Breast epithelium (tissue), 4 donors: Measurements from ENCODE around the gene PTPRS. TPM values are rescaled to one million over a fixed set of nuclear protein-coding genes. Genes with fewer than 3 reads are reported as not detected.

ENCODE experiments used
- DNase-seq, 2 donors: peaks; one replicate each; pipeline ENCODE4 v3.0.0-alpha.2; 2019; ENCODE audit warnings: low spot score in 2 of 2
- H3K27ac ChIP-seq, 2 donors: fragments of 200-600 bp; sonication (generic) in 1 of 2; one replicate each; pipeline ENCODE4 v1.5.1; 2016 to 2019; ENCODE audit warnings: mild to moderate bottlenecking in 1 of 2
- H3K27me3 ChIP-seq, 2 donors: fragments of 200-600 bp; sonication (generic) in 1 of 2; one replicate each; pipeline versions ENCODE4 v1.5.1 to v1.6.0; 2017 to 2019; ENCODE audit warnings: control low read depth in 1 of 2, mild to moderate bottlenecking in 1 of 2
- H3K36me3 ChIP-seq: fragments of 200-600 bp; one replicate; pipeline ENCODE4 v1.5.1; 2019
- H3K4me1 ChIP-seq, 2 donors: fragments of 200-600 bp; sonication (generic); one replicate each; pipeline ENCODE4 v1.5.1; 2016 to 2019; ENCODE audit warnings: control low read depth in 1 of 2
- H3K4me3 ChIP-seq, 3 donors: fragments of 200-600 bp; sonication (generic); 1 replicate in 2 of 3; 2 replicates in 1 of 3; pipeline ENCODE4 v1.5.1; 2016 to 2019; ENCODE audit warnings: mild to moderate bottlenecking in 3 of 3, moderate library complexity in 2 of 3
- H3K9me3 ChIP-seq, 2 donors: fragments of 200-600 bp; sonication (generic) in 1 of 2; one replicate each; pipeline ENCODE4 v1.5.1; 2016 to 2019; ENCODE audit warnings: control low read depth in 1 of 2
- POLR2A ChIP-seq: fragments of 450-650 bp; IDR thresholded peaks from one replicate; pipeline ENCODE4 v1.6.1; 2016; ENCODE audit warnings: antibody characterized with exemption, mild to moderate bottlenecking, moderate library complexity
- POLR2AphosphoS5 ChIP-seq, 3 donors: sonication (generic); formaldehyde crosslinking; IDR thresholded peaks; one replicate each; pipeline ENCODE4 v1.6.1; 2017; ENCODE audit warnings: antibody characterized with exemption in 3 of 3
- intact Hi-C: fragments of 100-400 bp; cut with DNase I; formaldehyde crosslinking; loops from one replicate; pipeline ENCODE4 v1.15.1; 2023; ENCODE audit warnings: low total_unique reads
- total RNA-seq, 3 donors: library from RNA; depleted of rRNA; stranded (reverse); fragments of >200 nt; gene quantifications; one replicate each; pipeline ENCODE4 v1.1.0, GENCODE V29; 2016
- TF ChIP-seq, protein P1 (sequence below), 3 donors: fragments of 450-650 bp; IDR thresholded peaks; one replicate each; pipeline ENCODE4 v1.5.1; 2016 to 2017; ENCODE audit warnings: antibody characterized with exemption in 3 of 3, mild to moderate bottlenecking in 3 of 3, moderate library complexity in 3 of 3

The PTPRS gene
- total RNA-seq, 3 donors from 2014 or later: 111 to 603 (median 114) TPM

- Histone ChIP-seq H3K27ac (no peak overlapping the region), H3K4me3 (no peak overlapping the region), H3K9me3 (peaks cover 28 to 31% of the 10 kb centered on the region in 2 donors), H3K27me3 (no peaks in the 10 kb centered on the region), H3K4me1 (no peaks in the 10 kb centered on the region), H3K36me3 (no peaks in the 10 kb centered on the region)
- TF ChIP-seq, protein P1, sequence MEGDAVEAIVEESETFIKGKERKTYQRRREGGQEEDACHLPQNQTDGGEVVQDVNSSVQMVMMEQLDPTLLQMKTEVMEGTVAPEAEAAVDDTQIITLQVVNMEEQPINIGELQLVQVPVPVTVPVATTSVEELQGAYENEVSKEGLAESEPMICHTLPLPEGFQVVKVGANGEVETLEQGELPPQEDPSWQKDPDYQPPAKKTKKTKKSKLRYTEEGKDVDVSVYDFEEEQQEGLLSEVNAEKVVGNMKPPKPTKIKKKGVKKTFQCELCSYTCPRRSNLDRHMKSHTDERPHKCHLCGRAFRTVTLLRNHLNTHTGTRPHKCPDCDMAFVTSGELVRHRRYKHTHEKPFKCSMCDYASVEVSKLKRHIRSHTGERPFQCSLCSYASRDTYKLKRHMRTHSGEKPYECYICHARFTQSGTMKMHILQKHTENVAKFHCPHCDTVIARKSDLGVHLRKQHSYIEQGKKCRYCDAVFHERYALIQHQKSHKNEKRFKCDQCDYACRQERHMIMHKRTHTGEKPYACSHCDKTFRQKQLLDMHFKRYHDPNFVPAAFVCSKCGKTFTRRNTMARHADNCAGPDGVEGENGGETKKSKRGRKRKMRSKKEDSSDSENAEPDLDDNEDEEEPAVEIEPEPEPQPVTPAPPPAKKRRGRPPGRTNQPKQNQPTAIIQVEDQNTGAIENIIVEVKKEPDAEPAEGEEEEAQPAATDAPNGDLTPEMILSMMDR (IDR thresholded peaks at IDR 0.05): no peak
- TF ChIP-seq POLR2A: no peak
- TF ChIP-seq POLR2AphosphoS5 (IDR thresholded peaks at IDR 0.05): no peak
- intact Hi-C loops: no loop called here
- no peak for DNase-seq
Measured at GRCh38 chr19:5380215-5380919, 39.8 kb upstream of the PTPRS start.

DNA sequence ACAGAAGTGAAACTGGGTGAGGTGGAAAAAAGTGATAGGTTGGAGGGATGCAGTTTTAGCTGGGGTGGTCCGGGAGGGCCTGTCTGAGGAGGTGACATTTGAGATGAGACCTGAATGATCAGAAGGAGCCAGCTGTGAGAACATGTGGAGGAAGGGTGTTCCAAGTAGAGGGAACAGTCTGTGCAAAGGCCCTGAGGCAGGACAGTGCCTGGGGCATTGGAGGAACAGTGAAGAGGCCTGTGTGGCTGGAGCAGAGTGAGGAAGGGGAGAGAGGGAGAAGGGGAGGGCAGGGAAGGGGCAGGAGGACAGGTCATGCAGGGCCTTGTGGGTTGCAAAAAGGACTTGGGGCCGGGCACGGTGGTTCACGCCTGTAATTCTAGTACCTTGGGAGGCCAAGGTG, 36.3 kb upstream of the PTPRS start:
- TF ChIP-seq POLR2AphosphoS5 (IDR thresholded peaks at IDR 0.05) (no peak), POLR2A (no peak)
- TF ChIP-seq, protein P1 (IDR thresholded peaks at IDR 0.05): no peak
- H3K4me3 ChIP-seq: no peak overlapping the region
- intact Hi-C loops: no loop called here

DNA sequence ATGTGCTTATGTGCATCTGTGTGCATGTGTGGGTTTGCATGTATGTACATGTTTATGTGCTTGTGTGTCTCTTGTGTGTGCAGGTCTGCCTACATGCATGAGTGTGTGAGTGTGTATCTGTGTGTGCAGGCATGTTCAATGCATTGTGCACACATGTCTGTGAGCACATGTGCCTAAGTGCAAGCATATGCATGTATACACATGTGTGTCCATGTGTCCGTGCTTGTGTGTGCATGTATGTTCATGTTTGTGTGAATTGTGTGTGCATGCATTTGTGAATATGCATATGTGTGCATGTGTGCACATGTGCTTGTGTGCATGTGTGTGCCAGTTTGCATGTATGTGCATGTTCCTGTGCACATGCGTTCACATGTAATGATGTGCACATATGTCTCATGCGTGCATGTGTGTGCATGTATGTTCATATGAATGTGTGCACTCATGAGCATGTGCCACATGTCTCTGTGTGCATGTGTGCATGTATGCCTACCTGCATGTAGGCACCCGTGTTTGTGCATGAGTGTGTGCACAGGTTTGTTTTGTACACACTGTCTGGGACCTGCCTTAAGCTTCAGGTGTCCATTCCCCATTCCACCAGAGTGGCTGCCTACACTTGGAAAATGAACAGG, 32.1 kb upstream of the PTPRS start:
- intact Hi-C loops: no loop called here
- TF ChIP-seq POLR2AphosphoS5 (IDR thresholded peaks at IDR 0.05) (no peak), POLR2A (no peak)
- TF ChIP-seq, protein P1 (IDR thresholded peaks at IDR 0.05): no peak
- no peak overlapping the region for H3K27ac ChIP-seq
- H3K27me3 ChIP-seq: peaks cover 0 to 6% of the 10 kb centered on the region in 2 donors
- no peaks in the 10 kb centered on the region for H3K9me3 ChIP-seq
- no peaks in the 10 kb centered on the region for H3K4me1 ChIP-seq
- no peak for DNase-seq
- H3K4me3 ChIP-seq: no peak overlapping the region
- H3K36me3 ChIP-seq: no peaks in the 10 kb centered on the region

More for the DNA sequence above, 36.3 kb upstream of the PTPRS start:
- Histone ChIP-seq H3K4me1 (no peaks in the 10 kb centered on the region), H3K36me3 (no peaks in the 10 kb centered on the region), H3K9me3 (peaks cover 8 to 11% of the 10 kb centered on the region in 2 donors), H3K27me3 (no peaks in the 10 kb centered on the region), H3K27ac (no peak overlapping the region)
- DNase-seq: no peak

DNA sequence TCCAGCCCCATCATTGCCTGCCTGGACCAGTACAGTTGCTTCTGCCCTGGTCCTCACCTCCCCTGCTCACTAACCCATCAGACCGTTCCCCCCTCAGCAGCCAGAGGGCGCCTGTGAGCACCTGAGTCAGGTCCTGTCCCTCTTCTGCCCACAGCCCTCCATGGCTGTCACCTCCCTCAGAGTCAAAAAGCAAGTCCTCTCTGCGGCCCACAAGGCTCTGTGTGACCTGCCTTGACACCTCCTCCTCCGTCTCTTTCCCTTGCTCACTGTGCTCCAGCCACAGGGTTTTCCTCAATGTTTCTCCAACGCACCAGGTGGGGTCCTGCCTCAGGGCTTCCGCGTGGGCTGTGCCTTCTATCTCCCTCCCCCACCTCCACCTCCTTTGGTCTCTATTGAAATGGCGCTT, 29.4 kb upstream of the PTPRS start:
- no peak for TF ChIP-seq POLR2AphosphoS5 (IDR thresholded peaks at IDR 0.05)
- TF ChIP-seq, protein P1 (IDR thresholded peaks at IDR 0.05): no peak
- TF ChIP-seq POLR2A: no peak
- H3K4me1 ChIP-seq: no peaks in the 10 kb centered on the region
- H3K9me3 ChIP-seq: no peaks in the 10 kb centered on the region
- no peak overlapping the region for H3K27ac ChIP-seq
- peaks cover 0 to 19% of the 10 kb centered on the region in 2 donors for H3K27me3 ChIP-seq
- no peak overlapping the region for H3K4me3 ChIP-seq
- no peaks in the 10 kb centered on the region for H3K36me3 ChIP-seq
- no peak for DNase-seq
- intact Hi-C loops: no loop called here

DNA sequence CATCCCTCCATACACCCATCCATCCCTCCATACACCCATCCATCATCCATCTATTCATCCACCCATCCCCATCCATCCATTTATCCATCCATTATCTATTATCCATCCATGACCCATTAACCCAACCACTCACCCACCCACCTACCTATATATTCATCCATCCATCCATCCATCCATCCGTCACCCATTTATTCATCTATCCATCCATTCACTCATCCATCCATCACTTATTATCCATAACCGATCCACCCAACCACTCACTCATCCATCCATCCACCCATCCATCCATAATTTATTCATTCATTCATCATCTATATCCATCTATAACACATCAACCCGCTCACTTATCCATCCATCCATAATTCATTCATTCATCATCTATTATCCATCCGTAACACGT, 28.7 kb upstream of the PTPRS start:
- no peak overlapping the region for H3K27ac ChIP-seq
- intact Hi-C loops: no loop called here
- H3K4me3 ChIP-seq: no peak overlapping the region
- H3K27me3 ChIP-seq: peaks cover 0 to 24% of the 10 kb centered on the region in 2 donors
- DNase-seq: no peak
- no peaks in the 10 kb centered on the region for H3K4me1 ChIP-seq
- no peaks in the 10 kb centered on the region for H3K36me3 ChIP-seq
- TF ChIP-seq POLR2A: no peak
- no peak for TF ChIP-seq POLR2AphosphoS5 (IDR thresholded peaks at IDR 0.05)
- TF ChIP-seq, protein P1 (IDR thresholded peaks at IDR 0.05): no peak
- H3K9me3 ChIP-seq: no peaks in the 10 kb centered on the region
